H7 (cell line): Measurements from ENCODE around the gene RIOK2. TPM values are rescaled to one million over a fixed set of nuclear protein-coding genes. Genes with fewer than 3 reads are reported as not detected.

Experiments
- DNase-seq: peaks from one replicate; pipeline ENCODE4 v3.0.0; 2012
- H3K27me3 ChIP-seq: 2 replicates; pipeline ENCODE4 v1.6.0; 2011; ENCODE audit warnings: mild to moderate bottlenecking, low read length; ENCODE audit not compliant: control insufficient read depth, insufficient read depth
- H3K36me3 ChIP-seq: replicated peaks from 2 replicates; pipeline ENCODE4 v1.5.1; 2011; ENCODE audit warnings: low read length; ENCODE audit not compliant: control insufficient read depth, insufficient read depth
- H3K4me3 ChIP-seq: 2 replicates; pipeline ENCODE4 v1.5.1; 2011; ENCODE audit warnings: low read depth, mild to moderate bottlenecking, control low read depth, low read length, moderate library complexity; ENCODE audit not compliant: insufficient read depth
- total RNA-seq: library from RNA; depleted of rRNA; stranded (reverse); fragments of >200 nt; shearing (Covaris generic); gene quantifications from 2 replicates; pipeline ENCODE4 v1.2.3, GENCODE V29; 2014; rRNA removed

RIOK2 gene
- total RNA-seq, 1 experiment from 2014 or later, result 19.5 TPM

DNA sequence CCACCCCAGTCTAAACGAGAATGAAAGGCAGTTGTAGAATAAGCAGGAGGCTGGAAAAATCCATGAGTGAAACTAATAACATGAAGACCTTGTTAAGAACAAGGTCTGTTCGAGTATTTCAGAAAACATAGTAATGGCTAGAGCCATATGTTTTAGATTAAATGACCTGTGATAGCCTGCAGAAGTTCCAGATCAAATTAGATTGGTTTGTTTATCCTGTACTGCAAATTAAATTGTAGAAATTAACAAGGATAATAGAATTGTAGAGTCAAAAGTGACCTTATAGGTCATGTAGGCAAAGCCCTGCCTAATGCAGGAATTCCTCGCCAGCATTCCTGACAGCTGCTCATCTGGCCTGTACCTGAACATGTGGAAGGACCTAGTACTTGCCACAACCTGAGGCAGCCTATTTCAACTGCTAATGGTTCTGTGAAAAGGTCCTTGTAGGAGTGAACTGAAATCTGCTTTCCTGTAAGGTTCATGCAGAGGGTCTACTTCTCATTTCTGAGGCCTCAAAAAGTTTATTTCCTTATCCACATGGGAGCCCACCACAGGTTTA lies 57.8 kb downstream of the RIOK2 start:
- Histone ChIP-seq H3K4me3 (no peak overlapping the region), H3K36me3 (no peaks in the 10 kb centered on the region), H3K27me3 (no peaks in the 10 kb centered on the region)
- DNase-seq, result no peak

DNA sequence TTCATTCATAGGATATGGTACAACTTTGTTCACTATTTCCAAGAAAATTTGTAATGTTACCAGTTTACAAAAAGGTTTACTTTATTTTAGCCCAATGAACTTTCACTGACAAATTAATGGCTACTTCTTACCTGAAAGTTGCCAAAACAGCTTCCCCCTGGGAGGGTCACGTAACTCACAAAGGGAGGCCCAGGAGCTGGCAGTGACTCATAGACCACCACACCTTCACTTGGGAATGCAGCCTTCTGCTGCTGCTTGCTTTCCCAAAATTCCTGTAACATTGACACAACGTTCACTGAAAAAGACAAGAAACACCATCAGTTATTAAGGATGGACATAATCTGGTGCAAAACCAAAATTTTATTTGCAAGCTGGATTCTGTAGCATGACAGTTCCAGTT lies 58.7 kb downstream of the RIOK2 start:
- no peak for DNase-seq
- Histone ChIP-seq H3K4me3 (no peak overlapping the region), H3K36me3 (no peaks in the 10 kb centered on the region)

DNA sequence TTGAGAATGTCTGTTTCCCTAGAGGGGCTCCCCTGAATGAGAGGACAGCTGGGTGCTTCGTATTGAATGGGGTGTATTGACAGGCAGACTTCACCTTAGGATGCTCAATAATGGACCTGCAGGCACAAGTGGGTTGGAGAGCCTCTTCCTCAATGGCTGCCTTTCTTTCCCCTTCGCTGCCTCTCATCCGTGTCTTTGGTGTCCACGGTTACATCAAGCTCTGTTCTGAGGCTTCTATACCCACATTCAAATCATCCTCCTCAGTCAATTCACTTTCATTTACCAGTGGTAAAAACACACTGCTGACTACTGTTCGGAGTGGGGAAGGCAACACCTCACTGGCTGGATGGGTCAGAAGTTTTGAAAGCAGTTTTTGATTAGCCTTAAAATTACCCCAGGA lies 61.2 kb downstream of the RIOK2 start:
- Histone ChIP-seq H3K27me3 (no peaks in the 10 kb centered on the region), H3K36me3 (no peaks in the 10 kb centered on the region), H3K4me3 (no peak overlapping the region)
- no peak for DNase-seq

More for the DNA sequence above, 58.7 kb downstream of the RIOK2 start:
- H3K27me3 ChIP-seq, result no peaks in the 10 kb centered on the region

DNA sequence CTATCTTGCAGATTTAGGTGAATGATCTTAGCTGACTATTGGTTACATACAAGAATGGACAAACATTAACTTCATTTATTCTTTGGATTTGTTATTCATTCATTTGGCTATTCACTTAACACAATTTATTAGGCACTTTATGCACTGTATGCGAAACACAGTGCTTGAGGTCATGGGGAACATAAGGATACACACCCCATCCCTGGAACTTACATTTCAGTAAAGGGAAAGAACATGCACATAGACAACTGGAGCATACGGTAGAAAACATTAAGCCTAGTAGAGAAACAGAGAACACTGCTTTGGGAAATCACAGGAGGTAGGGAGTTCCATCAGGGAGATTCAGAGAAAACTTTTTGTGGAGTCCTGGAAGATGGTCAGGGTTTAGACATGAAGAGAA lies 62.9 kb downstream of the RIOK2 start:
- H3K27me3 ChIP-seq, result no peaks in the 10 kb centered on the region
- no peaks in the 10 kb centered on the region for H3K36me3 ChIP-seq
- no peak overlapping the region for H3K4me3 ChIP-seq
- DNase-seq, result no peak

DNA sequence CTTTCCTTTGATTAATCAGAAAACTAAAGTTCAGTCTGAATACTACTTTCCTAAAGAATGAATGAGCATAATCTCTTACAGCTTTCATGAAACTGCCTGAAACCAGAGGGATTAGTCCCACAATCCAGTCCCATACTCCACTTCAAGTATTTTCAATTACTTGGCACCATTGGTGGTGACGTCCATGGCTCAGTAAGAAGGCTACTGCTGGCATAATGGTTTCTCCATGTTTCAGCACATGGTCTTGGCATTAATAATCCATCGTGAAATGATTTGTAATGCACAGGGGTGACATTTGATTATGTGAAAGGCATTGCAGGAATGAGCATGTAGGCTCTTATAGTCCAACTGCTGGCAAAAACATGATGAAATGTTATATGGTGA lies 64.0 kb downstream of the RIOK2 start:
- Histone ChIP-seq H3K4me3 (no peak overlapping the region), H3K36me3 (no peaks in the 10 kb centered on the region), H3K27me3 (no peaks in the 10 kb centered on the region)
- no peak for DNase-seq

DNA sequence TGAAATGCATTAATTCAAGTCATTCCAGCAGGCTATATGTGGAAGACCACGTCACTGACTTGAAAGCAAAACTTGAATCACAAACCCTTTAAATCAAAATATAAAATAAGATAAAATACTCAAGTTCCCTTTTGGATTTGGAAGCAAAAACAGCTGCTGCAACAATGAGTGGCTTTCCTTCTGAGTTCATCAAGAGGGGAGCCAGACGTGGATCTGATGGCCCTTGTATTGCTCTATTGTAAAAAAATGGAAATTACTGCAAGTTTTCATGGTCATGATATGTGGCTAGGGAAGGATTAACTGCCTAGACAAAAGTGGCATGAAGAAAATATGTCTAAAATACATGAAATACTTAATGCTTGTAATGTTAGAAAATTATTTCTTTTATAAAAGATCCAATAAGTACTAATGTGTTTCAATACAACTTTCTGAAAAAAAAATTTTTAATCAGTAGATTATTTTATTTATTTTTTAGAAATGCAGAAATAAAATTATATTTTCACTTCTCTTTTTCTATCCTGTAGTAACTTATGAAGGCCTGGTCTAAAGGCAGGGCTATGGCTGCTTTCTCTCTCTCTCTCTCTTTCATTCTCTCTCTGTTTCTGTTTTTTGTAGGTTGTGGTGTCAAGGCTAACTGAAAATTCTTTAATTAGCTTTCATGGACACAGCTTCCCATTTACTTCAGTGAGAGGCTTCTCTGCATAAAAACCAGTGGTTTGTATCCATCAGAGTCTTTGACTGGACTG lies 64.6 kb downstream of the RIOK2 start:
- Histone ChIP-seq H3K4me3 (no peak overlapping the region), H3K27me3 (no peaks in the 10 kb centered on the region), H3K36me3 (no peaks in the 10 kb centered on the region)
- DNase-seq, result no peak

DNA sequence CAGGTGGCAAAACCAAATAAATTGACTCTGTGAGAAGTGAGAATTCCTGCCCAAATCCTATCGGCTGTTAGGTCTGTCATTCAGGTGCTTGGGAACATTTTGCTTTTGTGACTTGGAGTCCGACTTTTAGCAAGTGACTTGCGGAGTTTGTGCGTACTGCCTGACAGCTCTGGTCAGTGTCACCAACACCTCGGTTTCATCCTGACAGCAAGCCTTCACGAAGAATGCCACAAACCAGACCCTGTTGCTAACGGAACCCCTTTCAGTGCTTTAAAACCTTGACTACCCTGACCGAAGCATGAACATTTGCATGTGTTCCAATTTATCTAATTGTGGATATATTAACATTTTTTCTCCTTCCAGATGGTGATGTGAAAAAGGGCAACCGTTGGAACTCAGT lies 67.1 kb downstream of the RIOK2 start:
- no peak for DNase-seq
- H3K4me3 ChIP-seq, result no peak overlapping the region
- no peaks in the 10 kb centered on the region for H3K36me3 ChIP-seq
- no peaks in the 10 kb centered on the region for H3K27me3 ChIP-seq

DNA sequence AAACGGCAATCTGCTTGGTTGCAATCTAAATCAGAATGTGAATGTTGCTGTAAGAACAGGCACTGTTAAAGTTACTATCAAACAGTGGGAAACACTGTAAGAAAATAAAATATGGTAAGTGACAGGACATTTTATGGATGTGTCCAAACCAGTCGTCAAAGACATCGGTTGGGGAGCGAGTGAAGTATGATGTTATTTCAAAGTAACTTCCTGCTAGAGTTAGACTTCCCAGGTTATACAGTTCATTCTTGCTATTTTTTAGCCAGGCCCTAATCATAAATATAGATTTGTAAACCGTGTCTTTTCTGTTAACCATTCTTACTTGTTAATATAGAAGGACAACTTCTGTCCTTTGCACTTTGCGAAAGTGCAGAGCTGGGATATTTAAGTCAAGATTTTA lies 70.8 kb downstream of the RIOK2 start:
- Histone ChIP-seq H3K36me3 (no peaks in the 10 kb centered on the region), H3K4me3 (no peak overlapping the region), H3K27me3 (no peaks in the 10 kb centered on the region)
- DNase-seq, result no peak

DNA sequence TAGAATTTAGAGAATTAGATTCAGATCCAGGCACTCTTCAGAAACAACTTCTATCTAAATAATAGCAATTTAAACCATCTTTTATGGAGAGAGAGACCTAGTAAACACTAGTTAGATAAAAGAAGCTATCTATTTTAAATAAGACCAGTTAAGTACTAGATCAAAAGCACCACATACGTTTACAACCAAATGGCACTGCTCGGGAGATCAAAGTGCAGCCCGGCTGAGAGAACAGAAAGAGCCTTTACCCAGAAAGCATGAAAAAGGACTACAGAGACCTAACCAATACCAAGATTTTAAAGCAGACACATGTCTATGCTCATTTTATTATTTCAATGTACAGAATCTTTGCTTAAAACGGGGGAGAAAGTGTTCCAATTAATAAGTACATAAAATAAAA lies 71.4 kb downstream of the RIOK2 start:
- DNase-seq, result no peak
- Histone ChIP-seq H3K27me3 (no peaks in the 10 kb centered on the region), H3K36me3 (no peaks in the 10 kb centered on the region), H3K4me3 (no peak overlapping the region)

DNA sequence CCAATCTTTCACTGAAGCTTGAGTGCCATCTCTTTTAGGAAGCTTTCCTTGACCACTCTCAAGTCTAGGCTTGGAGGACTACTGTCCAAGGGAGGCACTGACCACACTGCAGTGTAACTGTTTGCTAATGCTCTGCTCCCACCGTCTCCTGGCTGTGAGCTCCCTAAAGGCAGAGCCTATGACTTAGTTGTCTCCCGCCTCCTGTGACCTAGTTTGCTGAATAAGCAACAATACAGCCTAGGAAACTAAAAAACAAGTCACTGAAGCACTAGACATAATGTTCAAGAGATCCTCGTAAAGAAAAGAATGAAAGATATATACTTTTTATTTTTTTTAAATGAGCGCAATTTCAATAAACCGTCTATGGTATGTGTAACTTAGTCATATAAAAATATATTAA lies 72.0 kb downstream of the RIOK2 start:
- Histone ChIP-seq H3K36me3 (no peaks in the 10 kb centered on the region), H3K4me3 (no peak overlapping the region), H3K27me3 (no peaks in the 10 kb centered on the region)
- no peak for DNase-seq

Other genes with a start within 250 kb of the RIOK2 start
- gene LNPEP, start 247.2 kb downstream of the RIOK2 start, total RNA-seq, result 2.8 and 3.7 TPM in 2 replicates
- gene LIX1, start 40.6 kb downstream of the RIOK2 start, total RNA-seq, result 0.14 TPM in 1 of 2 replicates, not detected in the other